Mucosa of descending colon (tissue), 3 donors: ENCODE measurements around the gene NR2F1-AS1. TPM values are rescaled to one million over a fixed set of nuclear protein-coding genes. Genes with fewer than 3 reads are reported as not detected.

Experiments
- ATAC-seq: fragments of 200-7000 bp; cut with Tn5 transposase; one replicate; pipeline ENCODE4 v1.9.1; 2020; ENCODE audit warnings: mild to moderate bottlenecking, moderate library complexity
- DNase-seq, 3 donors: peaks; one replicate each; pipeline ENCODE4 v3.0.0-alpha.2; 2020
- H3K36me3 ChIP-seq: fragments of 200-600 bp; one replicate; pipeline ENCODE4 v1.8.0; 2021; ENCODE audit warnings: low read depth, mild to moderate bottlenecking
- H3K4me1 ChIP-seq: fragments of 200-600 bp; one replicate; pipeline ENCODE4 v1.8.0; 2021; ENCODE audit warnings: low read depth, mild to moderate bottlenecking
- H3K4me3 ChIP-seq: fragments of 200-600 bp; one replicate; pipeline ENCODE4 v1.8.0; 2021; ENCODE audit warnings: mild to moderate bottlenecking
- H3K9me3 ChIP-seq: fragments of 200-600 bp; one replicate; pipeline ENCODE4 v1.8.0; 2021; ENCODE audit warnings: mild to moderate bottlenecking
- intact Hi-C, 2 donors: fragments of 100-400 bp; cut with DNase I in 1 of 2; cut with micrococcal nuclease in 1 of 2; formaldehyde crosslinking; loops; one replicate each; pipeline versions ENCODE4 v1.11.0 to v1.11.1; 2022; cut with DNase I, micrococcal nuclease
- total RNA-seq, 3 donors: library from RNA; stranded (reverse); fragmentation: NEBNext Ultra II Directional in 2 of 3; extraction: Animal tissue kit (Norgen Biotek cat#: 25700) in 2 of 3; gene quantifications; one replicate each; pipeline versions ENCODE4 v1.2.1 to v1.2.4, GENCODE V29; 2021 to 2023
- TF ChIP-seq, protein P1 (sequence below): fragments of 200-600 bp; IDR thresholded peaks from one replicate; pipeline ENCODE4 v1.8.0; 2022; ENCODE audit warnings: antibody characterized with exemption, mild to moderate bottlenecking
- donor health status: DM: no; HTN: no; CAD: no; lungs with moderate emphysema.
- donor health status: DM: no; HTN: no; CAD: no.
- donor health status: DM: no; HTN: yes; CAD: no.

Gene NR2F1-AS1
- total RNA-seq, 3 donors from 2014 or later = 1.5 to 5.7 (median 2.2) TPM

DNA sequence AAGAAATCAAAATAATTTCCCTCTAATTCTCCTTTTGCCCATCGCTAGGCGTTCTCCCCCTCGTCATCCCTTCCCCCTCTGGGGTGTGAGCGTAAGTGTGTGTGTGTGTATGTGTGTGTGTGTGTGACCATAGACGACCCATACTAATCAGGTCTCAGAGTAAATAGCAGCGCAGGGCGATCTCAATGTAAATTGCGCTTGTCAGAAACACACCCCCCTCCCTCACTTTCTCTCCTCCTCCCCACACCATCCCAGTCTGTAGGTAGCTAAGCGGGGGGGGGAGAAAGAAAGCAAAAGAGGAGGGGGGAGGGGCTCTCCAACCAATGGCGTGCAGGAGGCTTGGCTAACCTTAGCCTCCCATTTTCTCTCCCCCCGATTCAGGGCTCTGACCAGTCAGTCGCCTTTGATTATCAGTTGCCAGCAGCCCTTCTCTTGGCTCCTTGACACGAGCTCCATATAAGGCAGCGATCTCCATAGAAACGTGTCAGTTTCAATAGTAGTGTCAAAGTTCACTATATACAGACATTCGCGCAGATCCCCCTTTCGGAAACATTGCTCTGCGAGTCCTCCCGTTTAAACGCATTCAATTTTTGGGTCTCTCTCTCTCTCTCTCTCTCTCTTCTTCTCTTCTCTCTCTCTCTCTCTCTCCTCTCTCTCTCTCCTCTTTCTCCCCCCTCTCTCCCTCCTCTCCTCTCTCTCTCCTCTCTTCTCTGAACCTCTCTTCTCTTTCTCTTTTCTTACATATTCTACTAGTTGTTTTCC is 1.8 kb upstream of the NR2F1-AS1 start, which contains the start of gene NR2F1:
NR2F1 (plus strand) TSS at position 546 of the 762 bp plus-strand sequence. CDS start 1,802 bp downstream, outside the sequence.
- DNase-seq (peak in 2 of 3 donors; percentile 33 to 61), ATAC-seq (peak; percentile 36)
- no peaks in the 10 kb centered on the region for H3K9me3 ChIP-seq
- intact Hi-C loops = no loop called here
- peaks cover 33% of the 10 kb centered on the region for H3K4me1 ChIP-seq
- H3K4me3 ChIP-seq = no peak within 1 kb of the TSS
- TF ChIP-seq, protein P1, sequence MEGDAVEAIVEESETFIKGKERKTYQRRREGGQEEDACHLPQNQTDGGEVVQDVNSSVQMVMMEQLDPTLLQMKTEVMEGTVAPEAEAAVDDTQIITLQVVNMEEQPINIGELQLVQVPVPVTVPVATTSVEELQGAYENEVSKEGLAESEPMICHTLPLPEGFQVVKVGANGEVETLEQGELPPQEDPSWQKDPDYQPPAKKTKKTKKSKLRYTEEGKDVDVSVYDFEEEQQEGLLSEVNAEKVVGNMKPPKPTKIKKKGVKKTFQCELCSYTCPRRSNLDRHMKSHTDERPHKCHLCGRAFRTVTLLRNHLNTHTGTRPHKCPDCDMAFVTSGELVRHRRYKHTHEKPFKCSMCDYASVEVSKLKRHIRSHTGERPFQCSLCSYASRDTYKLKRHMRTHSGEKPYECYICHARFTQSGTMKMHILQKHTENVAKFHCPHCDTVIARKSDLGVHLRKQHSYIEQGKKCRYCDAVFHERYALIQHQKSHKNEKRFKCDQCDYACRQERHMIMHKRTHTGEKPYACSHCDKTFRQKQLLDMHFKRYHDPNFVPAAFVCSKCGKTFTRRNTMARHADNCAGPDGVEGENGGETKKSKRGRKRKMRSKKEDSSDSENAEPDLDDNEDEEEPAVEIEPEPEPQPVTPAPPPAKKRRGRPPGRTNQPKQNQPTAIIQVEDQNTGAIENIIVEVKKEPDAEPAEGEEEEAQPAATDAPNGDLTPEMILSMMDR = no peak
- no peaks in the 10 kb centered on the region for H3K36me3 ChIP-seq

DNA sequence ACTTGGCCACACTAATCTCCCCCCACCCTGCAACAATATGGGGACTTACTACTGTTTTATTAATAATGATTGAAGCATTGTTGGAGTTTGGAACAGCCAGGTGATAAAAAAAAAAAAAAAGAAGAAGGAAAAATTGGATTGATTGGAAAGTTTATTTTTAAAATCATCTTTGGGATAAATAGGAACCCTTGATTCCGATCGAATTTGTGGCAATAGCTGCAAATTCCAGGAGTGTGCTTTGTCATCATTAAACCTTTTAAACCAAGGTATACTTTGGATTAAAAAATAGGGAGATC is 1.1 kb upstream of the NR2F1-AS1 start:
- Histone ChIP-seq H3K4me3 (no peak overlapping the region), H3K4me1 (peaks cover 33% of the 10 kb centered on the region)

DNA sequence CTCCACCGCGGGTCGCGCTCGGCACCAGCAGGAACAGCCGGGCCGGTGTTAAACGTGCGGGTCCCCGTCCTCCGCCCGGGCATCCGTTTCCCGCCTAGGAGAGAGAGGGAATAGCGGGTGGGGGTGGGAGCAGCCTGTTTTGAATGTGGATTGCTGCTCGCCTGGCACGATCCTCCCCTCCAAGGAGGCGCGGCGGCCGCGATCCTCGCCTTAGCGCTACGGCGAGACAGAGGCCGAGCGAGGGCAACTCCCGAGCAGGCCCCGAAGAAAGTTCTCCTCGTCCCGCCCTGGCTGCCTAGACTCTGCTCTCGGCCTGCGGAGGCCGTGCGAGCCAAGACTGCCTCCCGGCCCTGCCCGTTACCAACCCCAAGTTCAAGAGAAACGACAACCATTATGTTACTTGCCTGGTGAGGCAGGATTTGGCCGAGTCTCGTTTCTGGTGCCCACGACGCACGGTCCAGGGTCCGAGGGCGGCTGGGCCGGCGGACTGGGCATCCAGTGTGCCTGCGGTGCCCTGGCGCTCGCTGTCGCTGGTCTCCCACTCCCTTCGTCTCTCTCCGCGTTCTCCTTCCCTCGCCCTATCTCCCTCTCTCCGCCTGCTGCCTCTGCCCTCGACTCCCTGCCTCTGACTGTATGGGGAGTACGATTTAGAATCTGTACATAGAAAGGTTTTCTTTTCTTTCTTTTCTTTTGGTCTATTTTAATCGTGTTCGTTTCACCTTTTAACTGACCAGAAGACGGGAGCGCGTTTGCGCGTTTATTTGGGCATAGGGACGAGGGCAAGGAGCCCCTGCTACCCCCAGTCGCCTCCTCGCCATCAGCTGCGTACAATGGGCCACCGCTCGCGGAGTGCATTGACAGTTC is 724 bp downstream of the NR2F1-AS1 start:
- DNase-seq = peak in 1 of 3 donors; percentile 46
- no peaks in the 10 kb centered on the region for H3K36me3 ChIP-seq

More for the DNA sequence above, 1.1 kb upstream of the NR2F1-AS1 start:
- Histone ChIP-seq H3K36me3 (no peaks in the 10 kb centered on the region), H3K9me3 (no peaks in the 10 kb centered on the region)
- ATAC-seq (no peak), DNase-seq (no peak)
- intact Hi-C loops = no loop called here
- TF ChIP-seq, protein P1 = no peak

DNA sequence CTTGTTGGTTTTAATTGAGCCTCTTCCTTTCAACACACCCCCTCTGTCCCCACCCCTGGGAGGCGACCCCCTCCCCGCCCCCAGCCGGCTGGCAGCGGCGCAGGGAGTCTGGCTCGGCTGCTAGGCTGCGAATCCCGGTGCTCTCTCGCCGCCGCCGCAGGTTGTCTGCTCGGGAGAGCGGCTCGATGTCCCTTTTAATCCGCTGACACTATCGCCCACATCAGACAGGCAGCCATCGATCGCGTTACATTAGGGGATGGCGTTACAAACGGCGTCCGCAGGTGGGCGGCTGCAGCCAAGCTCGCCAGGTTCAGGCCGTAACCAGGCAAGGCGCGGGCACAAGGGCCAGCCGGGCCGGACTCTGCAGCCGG is 1.3 kb downstream of the NR2F1-AS1 start:
- intact Hi-C loops = loop anchor here in 1 of 2 donors (2.0 kb wide), 1 partner anchor 221 kb away; no protein-coding TSS in a partner anchor
- no peaks in the 10 kb centered on the region for H3K9me3 ChIP-seq
- H3K4me1 ChIP-seq = peaks cover 30% of the 10 kb centered on the region
- ATAC-seq = peak; percentile 15
- TF ChIP-seq, protein P1 = no peak
- peak overlapping the region; percentile 14 for H3K4me3 ChIP-seq
- no peaks in the 10 kb centered on the region for H3K36me3 ChIP-seq
- no peak for DNase-seq

More for the DNA sequence above, 724 bp downstream of the NR2F1-AS1 start:
- Histone ChIP-seq H3K4me1 (peaks cover 31% of the 10 kb centered on the region), H3K4me3 (peak overlapping the region; percentile 14), H3K9me3 (no peaks in the 10 kb centered on the region)
- intact Hi-C loops = loop anchor here in 1 of 2 donors (2.0 kb wide), 1 partner anchor 221 kb away; no protein-coding TSS in a partner anchor
- TF ChIP-seq, protein P1 = no peak
- ATAC-seq = peak; percentile 36

DNA sequence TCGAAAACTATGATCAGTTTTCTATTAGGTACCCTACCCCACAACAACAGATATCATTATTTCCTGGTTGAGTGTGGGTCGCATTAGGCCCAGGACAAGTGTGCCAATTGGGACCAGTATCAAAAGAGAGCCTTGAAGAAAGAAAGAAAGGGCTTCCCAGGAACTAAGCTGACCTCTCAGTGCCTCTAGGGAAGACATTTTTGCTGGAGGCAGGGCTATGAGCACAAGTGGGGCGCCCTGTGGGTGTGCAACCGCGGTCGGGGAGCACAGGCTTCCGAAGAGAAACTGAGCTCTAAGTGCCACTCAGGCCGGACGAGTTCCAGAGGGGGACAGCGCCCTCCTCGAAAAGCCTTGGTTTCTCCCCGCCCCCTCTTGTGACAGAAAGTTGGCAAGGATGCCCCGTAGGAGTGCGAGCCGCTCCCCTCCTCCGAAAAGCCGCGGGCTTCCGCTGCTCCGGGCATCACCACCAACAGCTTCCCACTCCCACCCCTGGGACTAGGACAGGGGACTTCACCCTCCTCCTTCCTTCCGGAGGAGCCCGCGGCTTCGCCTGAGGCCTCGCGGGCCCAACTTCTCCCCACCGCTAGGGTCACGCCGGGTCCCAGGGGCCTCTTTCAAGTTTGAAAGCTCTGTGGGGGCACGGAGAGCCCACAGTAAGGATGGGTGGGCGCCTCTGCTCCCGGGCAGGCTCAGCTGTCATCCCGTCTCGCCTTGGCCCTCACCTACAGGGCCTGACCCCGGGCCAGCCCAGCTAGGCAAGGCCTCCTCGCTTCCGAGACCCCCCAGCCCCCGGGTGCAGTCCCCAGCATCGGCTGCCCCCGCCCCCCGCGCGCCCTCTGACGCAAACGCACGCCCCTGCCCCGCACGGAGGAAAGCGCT is 2.0 kb downstream of the NR2F1-AS1 start:
- intact Hi-C loops = no loop called here
- Histone ChIP-seq H3K4me3 (no peak overlapping the region), H3K36me3 (no peaks in the 10 kb centered on the region), H3K9me3 (no peaks in the 10 kb centered on the region), H3K4me1 (peaks cover 30% of the 10 kb centered on the region)
- DNase-seq = peak in 1 of 3 donors; percentile 49
- ATAC-seq = peak; percentile 9
- TF ChIP-seq, protein P1 = no peak
